Erythroblast (primary cell): ENCODE data around the gene MXD4.

Experiments used
- GATA1 ChIP-seq: IDR thresholded peaks from 2 replicates; pipeline ENCODE4 v1.6.1; 2011; ENCODE audit warnings: low read depth, mild to moderate bottlenecking, control low read depth, low read length, moderate library complexity
- POLR2A ChIP-seq: IDR thresholded peaks from 2 replicates; pipeline ENCODE4 v1.6.1; 2011; ENCODE audit warnings: mild to moderate bottlenecking, low read length

- TF ChIP-seq POLR2A (no peak), GATA1 (no peak)
Measured at GRCh38 chr4:2303121-2303685, 41.3 kb upstream of the MXD4 start.
